ENCODE measurements around the gene GDI1.
"Not testable (repeated sequence)": the region's sequence is repeated elsewhere in the genome, so short reads cannot be mapped to it uniquely, and the experiment has no call there.

The GDI1 gene

GRCh38 chrX:154436983-154437752, at the start of gene GDI1:
Gene GDI1 (plus strand): TSS chrX:154437154. CDS start chrX:154437255, 101 bp downstream.
- DNase-seq (ENCODE audit: low read depth), result no peak

- not testable (repeated sequence) for DNase-seq (ENCODE audit: low read depth)
These were observed 48.9 kb upstream of the GDI1 start for GRCh38 chrX:154388094-154388493.

- not testable (repeated sequence) for DNase-seq (ENCODE audit: low read depth)
These were observed 48.3 kb upstream of the GDI1 start for GRCh38 chrX:154388649-154389048.

- DNase-seq (ENCODE audit: low read depth), result not testable (repeated sequence)
These were observed 46.9 kb upstream of the GDI1 start for GRCh38 chrX:154389812-154390747.

GRCh38 chrX:154396363-154396762, 40.6 kb upstream of the GDI1 start:
- DNase-seq (ENCODE audit: low read depth), result not testable (repeated sequence)

- no peak for DNase-seq (ENCODE audit: low read depth)
These were observed 39.7 kb upstream of the GDI1 start for GRCh38 chrX:154396973-154397887.

GRCh38 chrX:154397888-154398667, 38.9 kb upstream of the GDI1 start, which contains the start of gene RPL10:
Gene RPL10 (plus strand): TSS chrX:154398377. CDS start chrX:154398520, 143 bp downstream.
- peak; percentile 75 for DNase-seq (ENCODE audit: low read depth)

- DNase-seq (ENCODE audit: low read depth), result no peak
These were observed 38.1 kb upstream of the GDI1 start for GRCh38 chrX:154398668-154399526.

- no peak for DNase-seq (ENCODE audit: low read depth)
These were observed 37.2 kb upstream of the GDI1 start for GRCh38 chrX:154399527-154400368.

GRCh38 chrX:154400369-154400817, 36.6 kb upstream of the GDI1 start:
- not testable (repeated sequence) for DNase-seq (ENCODE audit: low read depth)

- DNase-seq (ENCODE audit: low read depth), result no peak
These were observed 35.7 kb upstream of the GDI1 start for GRCh38 chrX:154401045-154401799.

GRCh38 chrX:154401918-154402621, 34.9 kb upstream of the GDI1 start:
- DNase-seq (ENCODE audit: low read depth), result no peak

- DNase-seq (ENCODE audit: low read depth), result no peak
These were observed 34.3 kb upstream of the GDI1 start for GRCh38 chrX:154402622-154403127.

- DNase-seq (ENCODE audit: low read depth), result no peak
These were observed 33.8 kb upstream of the GDI1 start for GRCh38 chrX:154403192-154403591.

GRCh38 chrX:154403858-154404257, 33.1 kb upstream of the GDI1 start:
- no peak for DNase-seq (ENCODE audit: low read depth)

- no peak for DNase-seq (ENCODE audit: low read depth)
These were observed 32.2 kb upstream of the GDI1 start for GRCh38 chrX:154404625-154405192.
